HepG2 (cell line): ENCODE data around the gene C1QC. TPM values are rescaled to one million over a fixed set of nuclear protein-coding genes. Genes with fewer than 3 reads are reported as not detected.

ENCODE experiments used
- ATM ChIP-seq: fragments of 450-650 bp; IDR thresholded peaks from 2 replicates; pipeline ENCODE4 v1.7.1; 2017; ENCODE audit warnings: mild to moderate bottlenecking, borderline replicate concordance
- CC2D1A ChIP-seq: sonication (generic); formaldehyde crosslinking; IDR thresholded peaks from 2 replicates; pipeline ENCODE4 v1.8.1; 2023; ENCODE audit warnings: mild to moderate bottlenecking, missing genetic modification reagents
- ELF3 ChIP-seq: IDR thresholded peaks from 2 replicates; pipeline ENCODE4 v1.6.1; 2016; ENCODE audit warnings: missing genetic modification reagents, missing compliant biosample characterization
- FOXO1 ChIP-seq: sonication (generic); formaldehyde crosslinking; IDR thresholded peaks from 2 replicates; pipeline ENCODE4 v1.4.0; 2020; ENCODE audit warnings: missing genetic modification reagents
- GTF2F1 ChIP-seq: fragments of 150-350 bp; IDR thresholded peaks from 2 replicates; pipeline ENCODE4 v1.6.1; 2014; ENCODE audit warnings: low read length
- HMG20B ChIP-seq: conservative IDR thresholded peaks from 2 replicates; pipeline ENCODE4 v1.6.1; 2016; ENCODE audit warnings: missing genetic modification reagents, missing compliant biosample characterization
- HOMEZ ChIP-seq: IDR thresholded peaks from 2 replicates; pipeline ENCODE4 v1.6.1; 2016; ENCODE audit warnings: low read depth
- HOXA3 ChIP-seq: sonication (generic); formaldehyde crosslinking; IDR thresholded peaks from 2 replicates; pipeline ENCODE4 v1.5.0; 2020; ENCODE audit warnings: missing genetic modification reagents
- MED1 ChIP-seq: sonication (generic); formaldehyde crosslinking; IDR thresholded peaks from 2 replicates; pipeline ENCODE4 v1.4.0; 2020; ENCODE audit warnings: missing genetic modification reagents
- RCOR2 ChIP-seq: IDR thresholded peaks from 2 replicates; pipeline ENCODE4 v1.6.1; 2016; ENCODE audit warnings: missing biosample characterization, missing genetic modification reagents
- RXRB ChIP-seq: IDR thresholded peaks from 2 replicates; pipeline ENCODE4 v1.6.1; 2016; ENCODE audit warnings: borderline replicate concordance, missing genetic modification reagents, missing compliant biosample characterization
- STAT5B ChIP-seq: sonication (generic); formaldehyde crosslinking; IDR thresholded peaks from 2 replicates; pipeline ENCODE4 v1.4.0; 2020; ENCODE audit warnings: missing genetic modification reagents
- STAT6 ChIP-seq: sonication (generic); formaldehyde crosslinking; IDR thresholded peaks from 2 replicates; pipeline ENCODE4 v1.4.0; 2020; ENCODE audit warnings: missing genetic modification reagents, mild to moderate bottlenecking, borderline replicate concordance
- TAF1 ChIP-seq: sonication (generic); formaldehyde crosslinking; IDR thresholded peaks from 2 replicates; pipeline ENCODE4 v1.4.0; 2020; ENCODE audit warnings: missing genetic modification reagents
- TAF15 ChIP-seq: fragments of 200-400 bp; formaldehyde crosslinking; IDR thresholded peaks from one replicate; pipeline ENCODE4 v1.6.1; 2018; ENCODE audit warnings: mild to moderate bottlenecking, low read depth, low read length; ENCODE audit not compliant: poor library complexity, severe bottlenecking
- TCF7 ChIP-seq: sonication (generic); IDR thresholded peaks from 2 replicates; pipeline ENCODE4 v1.6.1; 2016; ENCODE audit warnings: antibody characterized with exemption, low read depth
- THAP11 ChIP-seq: IDR thresholded peaks from 2 replicates; pipeline ENCODE4 v1.6.1; 2016; ENCODE audit warnings: missing biosample characterization, missing genetic modification reagents
- TMF1 ChIP-seq: sonication (generic); formaldehyde crosslinking; IDR thresholded peaks from 2 replicates; pipeline ENCODE4 v1.8.1; 2022; ENCODE audit warnings: low read depth, missing genetic modification reagents
- YEATS2 ChIP-seq: sonication (generic); formaldehyde crosslinking; IDR thresholded peaks from 2 replicates; pipeline ENCODE4 v1.4.0; 2020; ENCODE audit warnings: missing genetic modification reagents, borderline replicate concordance
- ZBTB1 ChIP-seq: sonication (generic); formaldehyde crosslinking; IDR thresholded peaks from 2 replicates; pipeline ENCODE4 v1.4.0; 2020; ENCODE audit warnings: missing genetic modification reagents, borderline replicate concordance
- ZBTB21 ChIP-seq: sonication (generic); formaldehyde crosslinking; IDR thresholded peaks from 2 replicates; pipeline ENCODE4 v1.4.0; 2020; ENCODE audit warnings: missing genetic modification reagents
- ZFX ChIP-seq: sonication (generic); formaldehyde crosslinking; IDR thresholded peaks from 2 replicates; pipeline ENCODE4 v1.4.0; 2020; ENCODE audit warnings: mild to moderate bottlenecking, low read depth, missing genetic modification reagents, moderate library complexity
- ZNF430 ChIP-seq: sonication (generic); formaldehyde crosslinking; IDR thresholded peaks from 2 replicates; pipeline ENCODE4 v1.9.0; 2021; ENCODE audit warnings: mild to moderate bottlenecking, missing genetic modification reagents
- ZNF562 ChIP-seq: sonication (generic); formaldehyde crosslinking; IDR thresholded peaks from 2 replicates; pipeline ENCODE4 v1.8.0; 2022; ENCODE audit warnings: missing genetic modification reagents, borderline replicate concordance
- ZNF607 ChIP-seq: sonication (generic); formaldehyde crosslinking; IDR thresholded peaks from 2 replicates; pipeline ENCODE4 v1.5.1; 2020; ENCODE audit warnings: missing genetic modification reagents, mild to moderate bottlenecking, borderline replicate concordance
- ZNF7 ChIP-seq: IDR thresholded peaks from 2 replicates; pipeline ENCODE4 v1.6.1; 2016; ENCODE audit warnings: missing biosample characterization, missing genetic modification reagents
- ZNF710 ChIP-seq: sonication (generic); formaldehyde crosslinking; IDR thresholded peaks from 2 replicates; pipeline ENCODE4 v1.5.0; 2020; ENCODE audit warnings: mild to moderate bottlenecking, missing genetic modification reagents, borderline replicate concordance
- ZNF720 ChIP-seq: sonication (generic); formaldehyde crosslinking; IDR thresholded peaks from 2 replicates; pipeline ENCODE4 v1.4.0; 2020; ENCODE audit warnings: missing genetic modification reagents
- polyA plus RNA-seq, 8 experiments: library from polyadenylated mRNA; depleted of rRNA in 3 of 8; stranded (reverse) in 7 of 8; unstranded in 1 of 8; fragments of >200 nt; fragmentation: Illumina TruSeq in 4 of 8; extraction: Trizol in 4 of 8; gene quantifications; 2 replicates each; pipeline versions ENCODE4 v1.2.1 to v1.2.3, GENCODE V29; 2011 to 2016; ENCODE audit warnings: low read depth in 4 of 8, missing spikeins in 1 of 8, mixed read lengths in 1 of 8; ENCODE audit not compliant: insufficient read depth in 1 of 8
- total RNA-seq, 5 experiments: library from RNA; depleted of rRNA; stranded (reverse); fragments of >200 nt; fragmentation: Illumina TruSeq; extraction: Trizol; gene quantifications; 2 replicates each; pipeline ENCODE4 v1.2.3, GENCODE V29; 2016; ENCODE audit warnings: low read depth in 1 of 5

The C1QC gene
- total and polyA plus RNA-seq, 2 of the 13 experiments (the other 11 are each of a cell fraction or from before 2014, with no cell fraction given) = not detected

GRCh38 chr1:22611530-22611947, 31.9 kb upstream of the C1QC start (continued):
- TF ChIP-seq HMG20B (CRISPR knock-in tag) (0 out of 2 replicates have a peak, but pooled peaks have one; percentile 46), HOMEZ (0 out of 2 replicates have a peak, but pooled peaks have one; percentile 16), ELF3 (CRISPR knock-in tag) (peak; percentile 54; the same call in 1 of the 2 replicates), ZNF607 (CRISPR knock-in tag) (peak; percentile 49; the same call in 1 of the 2 replicates), HOXA3 (CRISPR knock-in tag) (peak; percentile 31; the same call in 1 of the 2 replicates), GTF2F1 (no peak), ZNF7 (CRISPR knock-in tag) (0 out of 2 replicates have a peak, but pooled peaks have one; percentile 5), ZNF710 (CRISPR knock-in tag) (no peak), YEATS2 (CRISPR knock-in tag) (peak; percentile 39; the same call in 1 of the 2 replicates), STAT5B (0 out of 2 replicates have a peak, but pooled peaks have one; percentile 55), TCF7 (no peak), ZNF562 (no peak), RXRB (peak; percentile 39), RCOR2 (no peak), ZNF430 (CRISPR knock-in tag) (peak; percentile 46; the same call in 1 of the 2 replicates), THAP11 (CRISPR knock-in tag) (0 out of 2 replicates have a peak, but pooled peaks have one; percentile 24), ATM (no peak), FOXO1 (CRISPR knock-in tag) (no peak), ZFX (CRISPR knock-in tag) (no peak), ZBTB21 (peak; percentile 17; the same call in 1 of the 2 replicates), CC2D1A (CRISPR knock-in tag) (no peak), TMF1 (CRISPR knock-in tag) (peak; percentile 73; the same call in 1 of the 2 replicates), TAF15 (no peak), ZNF720 (CRISPR knock-in tag) (no peak), MED1 (CRISPR knock-in tag) (peak; percentile 28; the same call in 1 of the 2 replicates), ZBTB1 (no peak), TAF1 (no peak), STAT6 (CRISPR knock-in tag) (no peak)
